KBM-7 (cell line): ENCODE measurements around the gene PIGU.
A peak's percentile ranks its signal among the peaks of the same experiment; 100 is the strongest.
"Not testable (repeated sequence)": the region's sequence is repeated elsewhere in the genome, so short reads cannot be mapped to it uniquely, and the experiment has no call there.

Source experiments
- DNase-seq: peaks from one replicate; pipeline ENCODE4 v3.0.0-alpha.2; 2015
- in situ Hi-C: fragments of 300-500 bp; cut with MboI; formaldehyde crosslinking; loops from 2 replicates; pipeline ENCODE4 v1.14.3; 2020; ENCODE audit warnings: low sequenced_read_pairs, low pct_unique_long_range_greater_than_20kb, mixed read lengths

The PIGU gene

GRCh38 chr20:34675993-34676641 lies 775 bp downstream of the PIGU start:
- in situ Hi-C loops = no loop called here
- peak; percentile 9 for DNase-seq

- peak; percentile 12 for DNase-seq
- in situ Hi-C loops = no loop called here
These were observed 1.3 kb downstream of the PIGU start for GRCh38 chr20:34675561-34675960.

- no peak for DNase-seq
- in situ Hi-C loops = no loop called here
These were observed 3.5 kb downstream of the PIGU start for GRCh38 chr20:34673412-34673811.

GRCh38 chr20:34669094-34669493 lies 7.8 kb downstream of the PIGU start:
- no peak for DNase-seq
- in situ Hi-C loops = no loop called here

- in situ Hi-C loops, DNase-seq: not testable (repeated sequence)
These were observed 12.1 kb downstream of the PIGU start for GRCh38 chr20:34664751-34665150.

GRCh38 chr20:34663213-34663943 lies 13.5 kb downstream of the PIGU start:
- in situ Hi-C loops = no loop called here

GRCh38 chr20:34661811-34662210 lies 15.1 kb downstream of the PIGU start:
- in situ Hi-C loops, DNase-seq: not testable (repeated sequence)

More at GRCh38 chr20:34663213-34663943, 13.5 kb downstream of the PIGU start:
- no peak for DNase-seq

- DNase-seq, in situ Hi-C loops: not testable (repeated sequence)
These were observed 18.2 kb downstream of the PIGU start for GRCh38 chr20:34658654-34659053.

GRCh38 chr20:34654207-34654744 lies 22.6 kb downstream of the PIGU start:
- in situ Hi-C loops = no loop called here
- DNase-seq = no peak

- in situ Hi-C loops = no loop called here
- no peak for DNase-seq
These were observed 25.7 kb downstream of the PIGU start for GRCh38 chr20:34651200-34651599.

- in situ Hi-C loops = no loop called here
- DNase-seq = no peak
These were observed 29.2 kb downstream of the PIGU start for GRCh38 chr20:34647737-34648136.

- no peak for DNase-seq
- in situ Hi-C loops = no loop called here
These were observed 31.9 kb downstream of the PIGU start for GRCh38 chr20:34644951-34645350.

GRCh38 chr20:34644345-34644744 lies 32.5 kb downstream of the PIGU start:
- no peak for DNase-seq
- in situ Hi-C loops = no loop called here

- in situ Hi-C loops = no loop called here
- DNase-seq = peak; percentile 36
These were observed 33.0 kb downstream of the PIGU start for GRCh38 chr20:34643928-34644327.

- no peak for DNase-seq
- in situ Hi-C loops = no loop called here
These were observed 34.9 kb downstream of the PIGU start for GRCh38 chr20:34642009-34642408.

- in situ Hi-C loops = no loop called here
- no peak for DNase-seq
These were observed 37.1 kb downstream of the PIGU start for GRCh38 chr20:34639755-34640222.

- in situ Hi-C loops = no loop called here
- no peak for DNase-seq
These were observed 38.4 kb downstream of the PIGU start for GRCh38 chr20:34638532-34638931.

GRCh38 chr20:34638039-34638292 lies 38.9 kb downstream of the PIGU start:
- no peak for DNase-seq
- in situ Hi-C loops = no loop called here

GRCh38 chr20:34637245-34638038 lies 39.5 kb downstream of the PIGU start:
- no peak for DNase-seq
- in situ Hi-C loops = no loop called here

- no peak for DNase-seq
- in situ Hi-C loops = no loop called here
These were observed 40.2 kb downstream of the PIGU start for GRCh38 chr20:34636648-34637047.
